NT2/D1 (cell line): Measurements from ENCODE around the gene SETD1B.

ENCODE experiments used
- SUZ12 ChIP-seq: IDR thresholded peaks from 2 replicates; pipeline ENCODE4 v1.6.1; 2011; ENCODE audit not compliant: insufficient read length, insufficient read depth; ENCODE audit errors: extremely low read depth
- YY1 ChIP-seq: IDR thresholded peaks from 2 replicates; pipeline ENCODE4 v1.6.1; 2011; ENCODE audit not compliant: insufficient read length, insufficient read depth

DNA sequence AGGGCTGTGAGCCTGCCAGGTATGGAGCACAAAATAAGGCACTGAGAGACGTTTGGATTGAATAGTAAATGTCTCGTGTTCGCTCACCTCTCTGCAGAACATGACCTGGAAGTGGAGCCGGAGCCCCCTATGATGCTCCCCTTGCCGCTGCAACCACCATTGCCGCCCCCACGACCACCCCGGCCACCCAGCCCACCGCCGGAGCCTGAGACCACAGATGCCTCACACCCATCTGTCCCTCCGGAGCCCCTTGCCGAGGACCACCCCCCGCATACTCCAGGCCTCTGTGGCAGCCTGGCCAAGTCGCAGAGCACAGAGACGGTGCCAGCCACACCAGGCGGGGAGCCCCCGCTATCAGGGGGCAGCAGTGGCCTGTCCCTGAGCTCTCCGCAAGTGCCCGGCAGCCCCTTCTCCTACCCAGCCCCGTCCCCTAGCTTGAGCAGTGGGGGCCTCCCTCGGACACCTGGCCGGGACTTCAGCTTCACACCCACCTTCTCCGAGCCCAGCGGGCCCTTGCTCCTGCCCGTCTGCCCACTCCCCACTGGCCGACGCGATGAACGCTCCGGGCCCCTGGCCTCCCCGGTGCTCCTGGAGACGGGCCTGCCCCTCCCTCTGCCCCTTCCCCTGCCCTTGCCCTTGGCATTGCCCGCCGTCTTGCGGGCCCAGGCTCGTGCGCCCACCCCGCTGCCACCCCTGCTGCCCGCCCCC, 18.7 kb downstream of the SETD1B start:
- TF ChIP-seq SUZ12 (no peak), YY1 (no peak)
